HCT116 (cell line): ENCODE measurements around the gene SERGEF. TPM values are rescaled to one million over a fixed set of nuclear protein-coding genes. Genes with fewer than 3 reads are reported as not detected.
A peak's percentile ranks its signal among the peaks of the same experiment; 100 is the strongest.

Experiments used
- ATAC-seq: fragments of 200-7000 bp; cut with Tn5 transposase; 2 replicates; pipeline ENCODE4 v1.9.1; 2020; ENCODE audit warnings: mild to moderate bottlenecking, moderate library complexity
- BruUV-seq: library from RNA; stranded (reverse); fragments of 400-500 nt; replicated peaks from 2 replicates; lab custom pipeline; 2021; lab: Mats Ljungman, UMichigan
- CTCF ChIA-PET: fragments of 300-600 bp; sonication (Branson Sonifier 250); formaldehyde crosslinking; loops from one replicate; lab custom pipeline; 2021; ENCODE audit warnings: antibody characterized with exemption; lab: Charles Lee
- POLR2A ChIA-PET: fragments of 300-600, 350-600 bp; sonication (Branson Sonifier 250); formaldehyde crosslinking; loops from one replicate; lab custom pipeline; 2021; ENCODE audit warnings: antibody characterized with exemption; lab: Charles Lee
- RAD21 ChIA-PET, 2 experiments: fragments of 300-600 bp; sonication (Branson Sonifier 250); formaldehyde crosslinking; loops; one replicate each; lab custom pipeline; 2023; ENCODE audit warnings: low total read pairs in 2 of 2; ENCODE audit not compliant: uncharacterized antibody in 2 of 2, unreplicated experiment in 2 of 2, low non-redundant PET in 1 of 2; lab: Charles Lee
- DNase-seq: peaks from one replicate; pipeline ENCODE4 v3.0.0-alpha.2; 2010; ENCODE audit warnings: low read depth, low spot score
- H2AFZ ChIP-seq: fragments of 200-600 bp; shearing (Covaris generic), sonication (generic); 2 replicates; pipeline ENCODE4 v1.6.1; 2017; ENCODE audit warnings: low read depth, mixed run types, mixed read lengths, antibody characterized with exemption, low read length; ENCODE audit not compliant: poor library complexity, severe bottlenecking
- H3K27ac ChIP-seq: 2 replicates; pipeline ENCODE4 v1.5.1; 2012; ENCODE audit warnings: low read depth, low read length
- H3K27me3 ChIP-seq: fragments of 200-600 bp; sonication (generic); 2 replicates; pipeline ENCODE4 v1.6.1; 2016; ENCODE audit warnings: mixed run types, low read length, mixed read lengths; ENCODE audit not compliant: insufficient read depth
- H3K36me3 ChIP-seq, 2 experiments: fragments of 200-500 bp in 1 of 2; fragments of 200-600 bp in 1 of 2; sonication (Bioruptor generic) in 1 of 2; sonication (generic) in 1 of 2; 2 replicates each; pipeline versions ENCODE4 v1.5.1 to v1.6.1; 2014 to 2016; ENCODE audit warnings: low read length in 2 of 2, inconsistent platforms in 1 of 2, mixed read lengths in 1 of 2, mixed run types in 1 of 2; ENCODE audit not compliant: insufficient read depth in 2 of 2, control insufficient read depth in 1 of 2
- H3K4me1 ChIP-seq, 2 experiments: fragments of 200-600 bp in 1 of 2; sonication (generic) in 1 of 2; 2 replicates each; pipeline versions ENCODE4 v1.5.1 to v1.6.1; 2012 to 2017; ENCODE audit warnings: low read length in 2 of 2, inconsistent platforms in 1 of 2, mild to moderate bottlenecking in 1 of 2, mixed read lengths in 1 of 2, mixed run types in 1 of 2, moderate library complexity in 1 of 2; ENCODE audit not compliant: insufficient read depth in 2 of 2, control insufficient read depth in 1 of 2
- H3K4me2 ChIP-seq: fragments of 200-600 bp; sonication (generic); 2 replicates; pipeline ENCODE4 v1.6.1; 2017; ENCODE audit warnings: mixed run types, low read length, mixed read lengths
- H3K4me3 ChIP-seq, 2 experiments: fragments of 200-600 bp in 1 of 2; sonication (generic) in 1 of 2; replicated peaks in 1 of 2; 2 replicates each; pipeline ENCODE4 v1.5.1; 2011 to 2016; ENCODE audit warnings: low read length in 2 of 2, control low read depth in 1 of 2, low read depth in 1 of 2, mild to moderate bottlenecking in 1 of 2, mixed read lengths in 1 of 2, mixed run types in 1 of 2
- H3K79me2 ChIP-seq: fragments of 200-600 bp; sonication (generic); 2 replicates; pipeline ENCODE4 v1.6.1; 2017; ENCODE audit warnings: mild to moderate bottlenecking, mixed run types, low read length, moderate library complexity, mixed read lengths; ENCODE audit not compliant: insufficient read depth
- H3K9ac ChIP-seq: fragments of 200-600 bp; sonication (generic); 2 replicates; pipeline ENCODE4 v1.6.1; 2016; ENCODE audit warnings: low read length, mixed read lengths
- H3K9me2 ChIP-seq: fragments of 200-600 bp; sonication (generic), shearing (Covaris generic); 2 replicates; pipeline ENCODE4 v1.6.1; 2017; ENCODE audit warnings: mixed run types, mild to moderate bottlenecking, moderate library complexity; ENCODE audit not compliant: insufficient read depth
- H3K9me3 ChIP-seq, 2 experiments: fragments of 200-500 bp in 1 of 2; fragments of 200-600 bp in 1 of 2; sonication (Bioruptor generic) in 1 of 2; sonication (generic) in 1 of 2; 2 replicates each; pipeline ENCODE4 v1.6.1; 2014 to 2017; ENCODE audit warnings: low read length in 2 of 2, mixed read lengths in 2 of 2, inconsistent platforms in 1 of 2, low read depth in 1 of 2, mild to moderate bottlenecking in 1 of 2, mixed run types in 1 of 2, moderate library complexity in 1 of 2; ENCODE audit not compliant: control insufficient read depth in 1 of 2, insufficient read depth in 1 of 2
- H4K20me1 ChIP-seq: fragments of 200-600 bp; sonication (generic), shearing (Covaris generic); 2 replicates; pipeline ENCODE4 v1.6.1; 2017; ENCODE audit warnings: mixed run types, mild to moderate bottlenecking, moderate library complexity; ENCODE audit not compliant: insufficient read depth
- POLR2AphosphoS5 ChIP-seq: IDR thresholded peaks from 2 replicates; pipeline ENCODE4 v1.6.1; 2011; ENCODE audit warnings: mild to moderate bottlenecking, low read depth, low read length, moderate library complexity
- RAD21 ChIP-seq: IDR thresholded peaks from 2 replicates; pipeline ENCODE4 v1.6.1; 2012; ENCODE audit warnings: low read depth, mild to moderate bottlenecking
- SIN3A ChIP-seq: IDR thresholded peaks from 2 replicates; pipeline ENCODE4 v1.6.1; 2012; ENCODE audit warnings: low read depth
- TCF7L2 ChIP-seq: IDR thresholded peaks from 2 replicates; pipeline ENCODE4 v1.7.0; 2011; ENCODE audit warnings: borderline replicate concordance, inconsistent platforms; ENCODE audit not compliant: insufficient read depth, insufficient read length; ENCODE audit errors: extremely low read depth
- ZNF274 ChIP-seq: fragments of 200-500 bp; sonication (Bioruptor generic); IDR thresholded peaks from 2 replicates; pipeline ENCODE4 v1.6.1; 2014; ENCODE audit warnings: mild to moderate bottlenecking, low read depth, low read length, inconsistent platforms
- intact Hi-C: fragments of 100-400 bp; cut with micrococcal nuclease; formaldehyde crosslinking; loops from 2 replicates; pipeline ENCODE4 v1.10.0; 2022
- total RNA-seq: library from RNA; stranded (reverse); gene quantifications from one replicate; pipeline ENCODE4 v1.2.1, GENCODE V29; 2021; ENCODE audit not compliant: unreplicated experiment
- TF ChIP-seq, protein P1 (sequence below), 3 experiments: fragments of 200-600 bp in 1 of 3; sonication (generic) in 1 of 3; IDR thresholded peaks in 2 of 3; conservative IDR thresholded peaks in 1 of 3; 2 replicates each; pipeline ENCODE4 v1.5.1; 2012 to 2017; ENCODE audit warnings: low read depth in 2 of 3, low read length in 2 of 3, antibody characterized with exemption in 1 of 3, borderline replicate concordance in 1 of 3, control low read depth in 1 of 3, mild to moderate bottlenecking in 1 of 3, mixed read lengths in 1 of 3, mixed run types in 1 of 3, moderate library complexity in 1 of 3; ENCODE audit not compliant: insufficient read depth in 1 of 3

SERGEF gene
- total RNA-seq, 1 experiment from 2014 or later, result 32.8 TPM

DNA sequence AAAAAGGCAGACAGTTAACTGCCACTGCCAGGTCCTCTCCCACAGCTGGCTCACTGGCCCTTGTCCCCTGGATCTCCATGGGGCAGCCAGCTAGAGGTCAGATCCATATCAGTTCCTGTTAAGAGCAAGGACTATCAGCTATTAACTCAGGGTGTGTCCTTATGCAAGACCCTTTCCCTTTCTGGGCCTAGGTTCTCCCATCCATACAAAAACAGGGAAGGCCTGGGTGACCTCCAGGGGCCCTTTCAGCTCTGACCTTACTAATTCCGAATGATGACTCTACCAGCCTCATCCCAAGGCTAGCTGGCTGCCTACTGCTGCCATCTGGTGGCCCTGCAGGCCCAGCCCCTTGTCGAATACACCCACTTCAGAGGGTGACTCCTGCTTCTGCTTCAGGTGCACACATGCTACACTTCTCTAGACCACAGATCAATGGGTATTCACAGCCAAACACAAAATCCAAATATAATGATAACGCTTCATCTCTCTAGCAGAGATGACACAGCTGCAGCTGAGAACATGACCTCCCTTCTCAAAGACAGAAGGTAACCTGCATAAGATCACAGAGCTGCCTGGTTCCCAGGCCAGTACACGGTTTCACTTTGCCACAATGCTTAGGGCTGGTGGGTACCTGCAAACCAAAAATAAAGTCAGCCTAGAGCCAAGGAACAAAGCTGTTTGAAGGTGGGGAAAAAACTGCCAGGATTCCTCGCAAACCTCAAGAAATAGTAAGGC is 34.1 kb downstream of the SERGEF start:
- H3K36me3 ChIP-seq, result no peaks in the 10 kb centered on the region
- no peaks in the 10 kb centered on the region for H3K9me3 ChIP-seq
- H3K27ac ChIP-seq, result no peak overlapping the region
- no TSS peak for BruUV-seq
- ATAC-seq (peak; percentile 95), DNase-seq (no peak)
- ChIA-PET POLR2A (interaction anchor here (1.3 kb wide), 1 partner anchor 248 kb away, joined by 3 read pairs; no protein-coding TSS in a partner anchor), CTCF (interaction anchor here (0.6 to 3.7 kb wide), 15 partner anchors 9 to 886 kb away, joined by 3 to 116 read pairs (median 6); partner anchors contain the start of gene KCNC1), RAD21 (interaction anchor here (1.6 to 1.8 kb wide), 2 partner anchors 248 kb away, joined by 13 to 15 read pairs; no protein-coding TSS in a partner anchor)
- no peaks in the 10 kb centered on the region for H3K27me3 ChIP-seq
- H3K9me2 ChIP-seq, result no peaks in the 10 kb centered on the region
- H2AFZ ChIP-seq, result no peak overlapping the region
- H4K20me1 ChIP-seq, result no peaks in the 10 kb centered on the region
- no peaks in the 10 kb centered on the region for H3K4me1 ChIP-seq
- intact Hi-C loops, result loop anchor here (1.0 kb wide), 3 partner anchors 218 to 379 kb away; no protein-coding TSS in a partner anchor
- no peak overlapping the region for H3K9ac ChIP-seq
- no peak overlapping the region for H3K4me2 ChIP-seq
- no peaks in the 10 kb centered on the region for H3K79me2 ChIP-seq
- no peak overlapping the region for H3K4me3 ChIP-seq
- TF ChIP-seq POLR2AphosphoS5, result no peak
- TF ChIP-seq RAD21, result peak; percentile 69
- TF ChIP-seq, protein P1, sequence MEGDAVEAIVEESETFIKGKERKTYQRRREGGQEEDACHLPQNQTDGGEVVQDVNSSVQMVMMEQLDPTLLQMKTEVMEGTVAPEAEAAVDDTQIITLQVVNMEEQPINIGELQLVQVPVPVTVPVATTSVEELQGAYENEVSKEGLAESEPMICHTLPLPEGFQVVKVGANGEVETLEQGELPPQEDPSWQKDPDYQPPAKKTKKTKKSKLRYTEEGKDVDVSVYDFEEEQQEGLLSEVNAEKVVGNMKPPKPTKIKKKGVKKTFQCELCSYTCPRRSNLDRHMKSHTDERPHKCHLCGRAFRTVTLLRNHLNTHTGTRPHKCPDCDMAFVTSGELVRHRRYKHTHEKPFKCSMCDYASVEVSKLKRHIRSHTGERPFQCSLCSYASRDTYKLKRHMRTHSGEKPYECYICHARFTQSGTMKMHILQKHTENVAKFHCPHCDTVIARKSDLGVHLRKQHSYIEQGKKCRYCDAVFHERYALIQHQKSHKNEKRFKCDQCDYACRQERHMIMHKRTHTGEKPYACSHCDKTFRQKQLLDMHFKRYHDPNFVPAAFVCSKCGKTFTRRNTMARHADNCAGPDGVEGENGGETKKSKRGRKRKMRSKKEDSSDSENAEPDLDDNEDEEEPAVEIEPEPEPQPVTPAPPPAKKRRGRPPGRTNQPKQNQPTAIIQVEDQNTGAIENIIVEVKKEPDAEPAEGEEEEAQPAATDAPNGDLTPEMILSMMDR (IDR thresholded peaks at IDR 0.05 in 2 of 3, conservative IDR thresholded peaks at IDR 0.05 in 1 of 3; ENCODE audit: borderline replicate concordance in 1 of 3, insufficient read depth in 1 of 3, low read depth in 2 of 3, low read length in 2 of 3), result peak; percentile 72 to 81 (median 78); a peak in 5 of 6 replicates
- no peak for TF ChIP-seq TCF7L2
- no peak for TF ChIP-seq SIN3A
- TF ChIP-seq ZNF274, result no peak
